ENCODE data around the gene PGAP1.
"Not testable (repeated sequence)": the region's sequence is repeated elsewhere in the genome, so short reads cannot be mapped to it uniquely, and the experiment has no call there.

PGAP1 gene

GRCh38 chr2:196951973-196952372 lies 25.5 kb upstream of the PGAP1 start:
- DNase-seq (no peak), ATAC-seq (no peak)

GRCh38 chr2:196949116-196949515 lies 22.6 kb upstream of the PGAP1 start:
- ATAC-seq: no peak
- no peak for DNase-seq

GRCh38 chr2:196944570-196944969 lies 18.1 kb upstream of the PGAP1 start:
- DNase-seq (no peak), ATAC-seq (no peak)

GRCh38 chr2:196941398-196942078 lies 15.0 kb upstream of the PGAP1 start:
- DNase-seq: no peak
- ATAC-seq: no peak

GRCh38 chr2:196939371-196939770 lies 12.9 kb upstream of the PGAP1 start:
- peak; percentile 59 for ATAC-seq
- DNase-seq: no peak

GRCh38 chr2:196935432-196935831 lies 8.9 kb upstream of the PGAP1 start:
- no peak for ATAC-seq

GRCh38 chr2:196934672-196935071 lies 8.2 kb upstream of the PGAP1 start:
- no peak for DNase-seq
- ATAC-seq: no peak

More at GRCh38 chr2:196935432-196935831, 8.9 kb upstream of the PGAP1 start:
- DNase-seq: no peak

GRCh38 chr2:196931555-196931954 lies 5.0 kb upstream of the PGAP1 start:
- DNase-seq (no peak), ATAC-seq (no peak)

- DNase-seq (peak; percentile 28), ATAC-seq (peak; percentile 55)
Measured at GRCh38 chr2:196927376-196928225, 1.1 kb upstream of the PGAP1 start.

GRCh38 chr2:196925768-196926561 lies 542 bp downstream of the PGAP1 start:
- DNase-seq: peak; percentile 45
- peak; percentile 30 for ATAC-seq

GRCh38 chr2:196925051-196925767 lies 1.3 kb downstream of the PGAP1 start:
- no peak for ATAC-seq
- no peak for DNase-seq

- ATAC-seq (no peak), DNase-seq (no peak)
Measured at GRCh38 chr2:196924051-196924450, 2.5 kb downstream of the PGAP1 start.

- no peak for ATAC-seq
Measured at GRCh38 chr2:196918927-196919326, 7.6 kb downstream of the PGAP1 start.

GRCh38 chr2:196917802-196918201 lies 8.7 kb downstream of the PGAP1 start:
- no peak for DNase-seq
- ATAC-seq: no peak

More at GRCh38 chr2:196918927-196919326, 7.6 kb downstream of the PGAP1 start:
- DNase-seq: no peak

GRCh38 chr2:196915507-196916189 lies 10.9 kb downstream of the PGAP1 start:
- DNase-seq (no peak), ATAC-seq (peak; percentile 26)

- ATAC-seq (peak; percentile 99), DNase-seq (no peak)
Measured at GRCh38 chr2:196914867-196915460, 11.5 kb downstream of the PGAP1 start.

GRCh38 chr2:196913691-196914090 lies 12.8 kb downstream of the PGAP1 start:
- ATAC-seq: no peak
- no peak for DNase-seq

GRCh38 chr2:196905365-196905764 lies 21.1 kb downstream of the PGAP1 start:
- DNase-seq, ATAC-seq: not testable (repeated sequence)

GRCh38 chr2:196902828-196903227 lies 23.7 kb downstream of the PGAP1 start:
- ATAC-seq (no peak), DNase-seq (no peak)

- ATAC-seq: no peak
- no peak for DNase-seq
Measured at GRCh38 chr2:196900843-196901242, 25.7 kb downstream of the PGAP1 start.

GRCh38 chr2:196899976-196900375 lies 26.5 kb downstream of the PGAP1 start:
- ATAC-seq (no peak), DNase-seq (no peak)
